Right hindlimb (tissue), 1 donor: ENCODE measurements around the gene CSF2RB.

Experiments
- DNase-seq: peaks from one replicate; pipeline ENCODE4 v3.0.0-alpha.2; 2018

Gene CSF2RB

DNA sequence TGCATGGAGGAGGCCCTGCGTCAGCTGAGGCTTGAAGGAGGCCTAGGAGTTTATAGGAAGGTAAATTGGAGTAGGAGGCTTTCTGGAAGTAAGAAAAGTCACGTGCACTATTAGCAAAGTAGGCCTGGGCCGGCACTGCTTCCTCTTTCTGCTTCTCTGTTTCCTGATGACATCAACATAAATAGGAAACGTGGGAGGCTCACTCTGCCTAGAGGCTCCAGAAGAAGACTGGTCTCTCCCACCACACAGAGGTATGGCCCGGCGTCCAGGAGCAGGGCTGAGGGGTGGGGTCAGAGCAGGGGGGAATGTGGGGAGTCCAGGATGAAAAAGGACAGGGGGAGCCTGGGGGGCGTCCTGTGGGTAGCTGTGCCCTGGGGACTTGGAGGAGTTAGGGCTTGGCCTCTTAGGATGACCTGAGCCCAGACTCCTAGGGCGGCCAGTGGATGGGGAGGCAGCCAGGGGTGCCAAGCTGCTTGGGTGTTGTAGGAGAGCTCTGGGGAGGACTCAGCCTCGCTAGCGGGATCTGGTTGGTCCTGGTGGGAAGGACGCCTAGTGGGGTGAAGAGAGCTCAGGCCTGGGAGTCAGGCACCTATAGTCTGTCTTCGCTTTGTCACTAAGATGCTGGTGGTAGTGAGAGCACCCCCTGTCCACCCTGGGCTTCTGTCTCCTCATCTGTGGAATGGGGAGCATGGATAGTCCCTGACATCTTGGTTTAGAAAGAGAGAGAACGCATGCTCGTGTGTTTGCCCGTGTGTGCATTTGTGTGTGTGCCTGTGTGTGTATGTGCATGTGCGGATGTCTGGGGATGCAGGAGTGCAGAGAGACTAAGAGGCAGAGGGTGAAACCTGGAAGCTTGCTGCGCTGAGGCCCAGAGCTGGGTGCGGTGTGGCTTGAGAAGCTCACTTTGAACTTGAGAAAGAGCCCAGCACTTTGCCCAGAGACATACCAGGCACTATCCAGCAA lies at the start of gene CSF2RB:
Gene CSF2RB, plus strand, starts transcription at position 202 of the 963 bp plus-strand sequence. CDS start 8,580 bp downstream, outside the sequence.
- no peak for DNase-seq

DNA sequence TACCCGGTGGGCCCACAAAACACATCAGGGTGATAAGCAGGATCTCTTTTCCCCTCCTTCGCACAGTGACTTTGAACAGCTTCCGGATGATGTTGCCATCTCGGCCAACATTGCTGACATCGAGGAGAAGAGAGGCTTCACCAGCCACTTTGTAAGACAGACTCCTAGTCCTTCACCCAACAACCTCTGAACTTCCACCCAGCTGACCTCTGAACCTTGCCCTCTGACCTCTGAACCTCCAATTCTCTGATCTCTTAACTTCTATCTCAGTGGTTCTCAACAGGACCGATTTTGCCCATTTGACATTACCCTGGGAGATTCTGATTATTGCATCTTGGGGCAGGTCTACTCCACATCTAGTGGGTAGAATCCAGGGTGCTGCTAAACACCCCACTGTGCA lies 49.4 kb upstream of the CSF2RB start:
- no peak for DNase-seq

DNA sequence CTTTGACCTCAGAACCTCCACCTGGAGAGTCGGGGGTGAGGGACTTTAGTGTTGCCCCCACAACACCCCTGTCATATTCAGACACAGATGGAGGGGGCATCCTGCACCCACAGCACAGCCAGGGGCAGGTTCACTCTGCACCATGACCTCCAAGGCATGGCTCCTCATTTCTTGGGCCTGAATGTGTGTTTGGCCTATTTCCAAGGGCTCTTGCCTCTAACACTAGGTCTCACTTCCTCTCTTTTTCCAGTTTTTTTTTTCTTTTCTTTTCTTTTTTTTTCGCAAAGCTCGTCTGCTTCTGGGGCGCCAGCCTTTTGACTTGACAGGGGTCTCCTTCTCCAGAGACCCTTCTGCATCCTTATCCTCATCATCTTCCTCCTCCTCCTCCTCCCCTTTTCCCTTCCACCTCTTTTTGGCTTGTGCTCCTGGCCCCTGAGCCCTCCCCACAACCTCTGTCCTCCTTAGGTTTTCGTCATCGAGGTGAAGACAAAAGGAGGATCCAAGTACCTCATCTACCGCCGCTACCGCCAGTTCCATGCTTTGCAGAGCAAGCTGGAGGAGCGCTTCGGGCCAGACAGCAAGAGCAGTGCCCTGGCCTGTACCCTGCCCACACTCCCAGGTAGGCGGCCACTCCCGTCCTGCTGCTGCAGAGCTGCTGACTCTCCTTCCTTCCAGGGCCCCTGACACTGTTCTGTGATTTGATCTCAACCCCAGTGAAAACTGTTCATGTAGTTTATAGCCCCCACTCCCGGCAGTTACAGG lies 48.8 kb upstream of the CSF2RB start:
- DNase-seq: no peak

DNA sequence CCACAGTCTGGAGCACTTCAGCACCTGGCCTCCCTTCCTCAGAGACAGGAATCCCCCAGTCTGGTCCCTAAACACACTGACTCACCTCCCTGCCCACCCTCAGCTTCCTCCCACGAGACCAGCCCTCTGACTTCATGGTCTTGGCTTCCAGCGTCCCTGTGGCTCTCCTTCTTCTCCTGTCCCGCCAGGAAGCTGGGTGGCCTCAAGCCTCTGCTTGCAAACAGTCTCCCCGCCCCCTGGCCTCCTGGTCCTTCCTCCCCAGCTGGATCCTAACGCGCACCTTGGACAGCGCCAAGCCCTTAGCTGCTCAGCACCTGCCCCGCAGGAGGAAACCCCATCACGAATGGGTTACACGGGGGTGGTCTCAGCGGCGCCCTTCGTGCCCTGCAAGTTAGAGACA lies 48.1 kb upstream of the CSF2RB start:
- no peak for DNase-seq

DNA sequence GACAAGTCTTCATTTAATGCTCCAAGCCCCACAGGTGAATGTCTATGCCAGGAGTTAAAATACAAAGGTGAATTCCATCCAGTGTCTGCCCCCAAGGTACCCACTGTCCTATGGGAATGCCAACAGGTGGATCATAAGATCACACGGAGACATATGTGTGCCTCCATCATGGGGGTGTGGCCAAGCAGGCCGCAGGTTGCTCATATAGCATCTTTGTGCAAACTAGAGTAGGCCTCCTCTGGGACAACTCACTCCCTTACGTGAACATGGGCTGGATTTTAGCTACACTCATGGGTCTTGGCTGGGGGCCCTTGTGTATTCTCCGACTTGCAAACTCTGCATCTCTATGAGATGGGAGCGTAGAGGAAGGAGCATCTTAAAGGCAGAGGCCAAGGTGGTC lies 45.7 kb upstream of the CSF2RB start:
- DNase-seq: no peak

DNA sequence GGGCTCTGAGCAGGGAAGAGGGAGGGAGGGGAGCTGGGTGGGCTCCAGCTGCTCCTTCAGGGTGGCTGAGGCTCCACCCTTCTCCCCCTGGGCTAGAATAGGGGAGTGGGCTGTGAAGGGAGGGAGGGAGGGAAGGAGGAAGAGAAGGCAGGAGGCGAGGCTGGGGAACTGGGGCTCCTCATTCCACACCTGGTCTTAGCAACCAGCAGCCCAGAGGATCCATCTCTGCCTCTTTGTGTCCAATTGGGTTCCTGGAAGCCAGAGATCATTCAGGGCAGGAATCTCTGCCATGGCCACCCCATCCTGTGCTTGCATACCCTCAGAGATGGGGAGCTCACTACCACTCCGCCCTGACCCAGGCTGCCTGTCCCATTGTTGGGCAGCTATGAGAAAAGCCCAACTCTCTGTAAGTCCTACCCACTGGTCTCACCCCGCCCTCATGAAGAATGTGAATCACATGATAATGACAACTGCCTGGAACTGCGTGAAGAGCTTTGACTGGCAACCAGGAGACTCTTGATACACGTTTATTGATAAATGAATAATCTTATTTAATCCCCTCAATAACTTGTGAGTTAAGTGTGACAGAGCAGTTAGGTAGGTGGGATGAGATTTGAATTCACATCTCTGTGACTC lies 44.8 kb upstream of the CSF2RB start:
- no peak for DNase-seq

DNA sequence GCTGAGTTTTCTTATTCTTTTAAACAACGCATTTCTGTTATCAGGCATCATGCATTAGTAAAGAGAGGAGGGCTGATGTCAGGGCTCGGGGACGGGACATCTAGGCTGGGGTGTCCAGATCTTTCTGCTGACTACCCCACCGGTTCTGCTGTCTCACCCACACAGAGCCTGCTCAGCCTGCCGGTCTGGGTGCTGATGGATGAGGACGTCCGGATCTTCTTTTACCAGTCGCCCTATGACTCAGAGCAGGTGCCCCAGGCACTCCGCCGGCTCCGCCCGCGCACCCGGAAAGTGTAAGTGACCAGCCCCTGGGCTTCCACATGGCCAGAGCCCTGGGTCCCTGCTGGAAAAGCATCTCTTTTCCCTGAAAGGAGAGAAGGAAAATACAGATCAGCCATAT lies 43.2 kb upstream of the CSF2RB start:
- DNase-seq: no peak

DNA sequence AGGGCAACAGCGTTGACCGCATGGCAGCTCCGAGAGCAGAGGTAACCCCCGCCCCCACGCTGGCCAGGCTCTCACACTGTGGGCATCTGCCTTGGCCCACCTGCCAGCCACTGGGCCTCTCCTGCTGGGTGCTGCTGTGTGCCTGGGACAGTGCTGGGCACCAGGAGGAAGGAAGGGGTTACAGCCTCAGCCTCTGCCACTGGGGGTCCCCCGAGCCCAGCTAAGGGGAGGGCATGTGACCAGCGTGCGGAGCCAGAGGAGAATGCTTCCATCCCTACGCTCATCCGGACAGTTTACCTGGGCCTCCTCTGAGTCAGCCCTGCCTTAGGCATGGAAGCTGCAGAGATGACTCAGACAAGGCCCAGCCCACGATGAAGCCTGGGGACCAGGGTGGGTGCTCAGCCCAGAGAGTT lies 41.8 kb upstream of the CSF2RB start:
- no peak for DNase-seq

DNA sequence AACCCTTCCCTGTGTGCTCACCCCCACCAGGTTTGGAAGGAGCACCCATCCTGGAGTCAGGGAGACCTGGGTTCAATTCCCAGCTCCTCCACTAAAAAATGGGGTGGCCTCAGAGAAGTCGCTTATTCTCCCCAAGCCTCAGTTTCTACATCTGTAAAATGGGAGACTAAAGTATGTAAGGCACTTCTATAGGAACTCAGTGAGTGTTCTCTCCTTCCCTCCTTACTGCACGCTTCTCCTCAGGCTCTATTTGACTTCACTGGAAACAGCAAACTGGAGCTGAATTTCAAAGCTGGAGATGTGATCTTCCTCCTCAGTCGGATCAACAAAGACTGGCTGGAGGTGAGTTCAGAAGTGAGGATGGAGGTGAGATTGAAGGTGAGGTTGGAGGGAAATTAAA lies 41.3 kb upstream of the CSF2RB start:
- no peak for DNase-seq

DNA sequence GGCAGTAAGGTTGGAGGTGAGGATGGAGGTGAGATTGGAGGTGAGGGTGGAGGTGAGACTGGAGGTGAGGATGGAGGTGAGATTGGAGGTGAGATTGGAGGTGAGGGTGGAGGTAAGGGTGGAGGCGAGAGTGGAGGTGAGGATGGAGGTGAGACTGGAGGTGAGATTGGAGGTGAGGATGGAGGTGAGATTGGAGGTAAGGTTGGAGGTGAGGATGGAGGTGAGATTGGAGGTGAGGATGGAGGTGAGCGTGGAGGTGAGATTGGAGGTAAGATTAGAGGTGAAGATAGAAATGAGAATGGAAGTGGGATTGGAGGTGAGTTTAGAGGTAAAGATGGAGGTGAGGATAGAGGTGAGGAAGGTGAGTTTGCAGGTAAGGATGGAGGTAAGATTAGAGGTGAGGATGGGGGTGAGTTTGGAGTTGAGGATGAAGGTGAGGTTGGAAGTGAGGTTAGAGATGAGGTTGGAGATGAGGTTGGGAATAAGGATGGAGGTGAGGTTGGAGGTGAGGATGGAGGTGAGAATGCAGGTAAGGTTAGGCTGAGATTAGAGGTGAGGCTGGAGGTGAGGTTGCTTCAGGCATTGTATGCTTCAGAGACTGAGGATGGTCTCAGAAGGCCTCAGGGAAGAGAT lies 40.4 kb upstream of the CSF2RB start:
- no peak for DNase-seq

DNA sequence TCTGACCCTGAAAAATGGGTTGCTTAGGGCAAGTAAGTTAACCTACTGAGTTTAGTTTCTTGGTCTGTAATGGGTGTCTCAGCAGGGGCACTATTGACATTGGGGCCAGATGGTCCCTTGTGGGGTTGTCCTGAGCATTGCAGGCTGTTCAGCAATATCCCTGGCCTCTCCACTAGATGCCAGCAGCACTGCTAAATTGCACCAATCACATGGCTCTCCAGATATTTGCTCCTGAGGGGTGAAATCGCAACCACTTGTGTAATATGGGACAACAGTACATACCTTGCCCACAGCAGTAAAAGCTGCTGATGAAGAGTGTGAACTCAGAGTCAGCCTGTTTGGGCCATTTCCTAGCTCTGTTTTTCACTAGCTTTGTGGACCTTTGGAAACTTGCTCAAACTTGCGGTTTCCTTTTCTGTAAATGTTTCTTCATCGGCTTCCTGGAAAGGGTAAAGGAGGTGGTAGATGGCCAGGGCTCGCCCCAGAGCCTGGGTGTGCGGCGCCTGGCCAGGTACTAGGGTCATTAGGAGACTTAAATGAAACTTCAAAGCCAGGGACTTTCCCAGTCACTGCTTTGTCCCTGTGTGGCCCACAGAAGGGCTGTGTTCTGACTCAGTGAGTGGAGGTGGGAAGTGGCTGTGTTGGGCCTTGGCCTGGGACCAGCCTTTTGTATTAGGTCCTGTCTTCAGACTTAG lies 39.7 kb upstream of the CSF2RB start:
- peak; percentile 32 for DNase-seq

DNA sequence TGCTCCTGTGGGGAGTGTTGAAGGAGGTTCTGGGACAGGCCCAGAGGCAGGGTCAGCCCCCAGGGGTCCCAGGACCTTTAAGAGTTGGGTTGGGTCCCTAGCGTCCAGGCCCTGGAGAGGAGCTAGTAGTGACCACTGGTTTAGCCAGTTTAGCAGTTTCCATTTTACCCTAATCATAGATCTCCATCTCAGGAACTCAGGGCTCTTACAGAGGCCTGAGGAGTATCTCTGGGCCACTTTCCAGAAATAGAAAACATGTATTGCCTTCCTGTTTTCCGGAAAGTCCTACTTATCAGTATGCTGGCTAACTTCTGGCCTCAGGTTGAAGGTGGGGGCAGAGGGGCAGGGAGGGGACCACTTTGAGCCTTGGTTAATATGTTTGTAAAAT lies 39.1 kb upstream of the CSF2RB start:
- no peak for DNase-seq

DNA sequence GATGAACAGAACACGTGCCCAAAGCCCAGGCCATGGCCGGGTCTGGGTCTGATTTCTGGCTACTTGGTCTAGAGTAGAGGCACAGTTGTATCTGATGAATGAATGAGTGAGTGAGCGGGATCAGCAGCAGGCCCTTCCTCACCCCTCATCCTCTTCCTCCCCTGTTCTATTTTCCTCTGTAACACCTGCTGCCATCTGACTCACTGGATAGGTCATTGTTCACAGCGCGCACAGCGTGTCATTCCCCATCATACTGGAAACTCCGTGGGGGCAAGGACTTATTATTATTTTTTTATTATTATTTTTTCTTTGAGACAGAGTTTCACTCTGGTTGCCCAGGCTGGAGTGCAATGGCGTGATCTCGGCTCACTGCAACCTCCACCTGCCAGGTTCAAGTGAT lies 38.7 kb upstream of the CSF2RB start:
- no peak for DNase-seq

DNA sequence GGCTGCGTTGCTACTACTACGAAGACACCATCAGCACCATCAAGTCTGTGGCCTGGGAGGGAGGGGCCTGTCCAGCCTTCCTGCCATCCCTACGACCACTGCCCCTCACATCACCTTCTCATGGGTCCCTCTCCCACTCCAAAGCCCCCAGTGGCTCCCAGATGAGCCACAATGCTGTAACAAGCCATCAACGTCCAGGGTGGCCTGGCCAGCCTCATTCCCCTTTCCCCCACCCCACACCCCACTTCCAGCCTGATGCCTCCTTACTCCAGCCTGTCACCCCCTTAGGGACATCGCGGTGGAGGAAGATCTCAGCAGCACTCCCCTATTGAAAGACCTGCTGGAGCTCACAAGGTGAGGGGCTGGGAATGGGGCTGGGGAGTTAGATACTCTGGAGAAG lies 37.7 kb upstream of the CSF2RB start:
- DNase-seq: no peak

DNA sequence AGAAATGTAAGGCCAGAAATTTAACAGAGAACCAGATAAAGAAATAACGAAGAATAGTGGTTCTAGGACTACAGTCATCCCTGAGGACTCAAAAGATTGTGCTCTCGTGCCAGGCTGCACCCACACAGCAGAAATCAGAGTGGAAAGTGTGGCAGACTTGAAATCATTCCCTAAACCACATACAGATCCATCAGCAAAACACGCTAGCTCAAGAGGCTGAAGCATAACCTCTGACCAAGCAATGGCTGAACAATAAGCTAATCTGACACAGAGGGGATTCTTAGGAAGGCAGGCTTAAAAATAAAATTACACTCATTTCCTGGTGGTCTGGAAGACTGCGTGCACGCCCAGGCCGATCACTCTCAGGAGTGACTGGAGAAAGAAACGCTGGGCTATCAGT lies 33.7 kb upstream of the CSF2RB start:
- no peak for DNase-seq

DNA sequence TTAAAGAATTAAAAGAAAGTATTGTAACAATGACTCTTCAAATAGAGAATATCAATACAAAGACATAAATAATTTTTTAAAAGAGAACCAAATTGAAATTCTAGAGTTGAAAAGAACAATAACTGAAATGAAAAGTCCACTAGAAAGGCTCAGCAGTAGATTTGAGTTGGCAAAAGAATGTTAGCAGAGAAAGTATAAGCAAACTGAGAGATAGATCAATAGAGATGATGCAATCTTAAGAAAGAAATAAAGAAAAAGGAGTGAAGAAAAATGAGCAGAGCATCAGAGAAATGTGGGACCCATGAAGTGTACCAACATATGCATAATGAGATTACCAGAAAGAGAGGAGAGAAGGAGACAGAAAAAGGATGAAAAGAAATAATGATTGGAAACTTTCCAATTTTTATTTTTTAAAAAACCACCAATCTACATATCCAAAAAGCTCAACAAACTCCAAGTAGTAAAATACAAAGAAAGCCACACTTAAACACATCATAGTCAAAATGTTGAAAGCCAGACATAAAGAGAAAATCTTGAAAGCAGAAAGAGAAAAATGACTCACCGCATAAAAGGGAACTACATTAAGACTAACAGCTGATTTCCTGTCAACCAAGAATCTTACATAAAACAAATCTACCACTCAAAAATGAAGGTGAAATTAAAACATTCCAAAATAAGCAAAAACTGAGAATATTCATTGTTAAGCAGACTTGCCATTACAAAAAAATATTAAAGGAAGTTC lies 31.8 kb upstream of the CSF2RB start:
- DNase-seq: no peak

DNA sequence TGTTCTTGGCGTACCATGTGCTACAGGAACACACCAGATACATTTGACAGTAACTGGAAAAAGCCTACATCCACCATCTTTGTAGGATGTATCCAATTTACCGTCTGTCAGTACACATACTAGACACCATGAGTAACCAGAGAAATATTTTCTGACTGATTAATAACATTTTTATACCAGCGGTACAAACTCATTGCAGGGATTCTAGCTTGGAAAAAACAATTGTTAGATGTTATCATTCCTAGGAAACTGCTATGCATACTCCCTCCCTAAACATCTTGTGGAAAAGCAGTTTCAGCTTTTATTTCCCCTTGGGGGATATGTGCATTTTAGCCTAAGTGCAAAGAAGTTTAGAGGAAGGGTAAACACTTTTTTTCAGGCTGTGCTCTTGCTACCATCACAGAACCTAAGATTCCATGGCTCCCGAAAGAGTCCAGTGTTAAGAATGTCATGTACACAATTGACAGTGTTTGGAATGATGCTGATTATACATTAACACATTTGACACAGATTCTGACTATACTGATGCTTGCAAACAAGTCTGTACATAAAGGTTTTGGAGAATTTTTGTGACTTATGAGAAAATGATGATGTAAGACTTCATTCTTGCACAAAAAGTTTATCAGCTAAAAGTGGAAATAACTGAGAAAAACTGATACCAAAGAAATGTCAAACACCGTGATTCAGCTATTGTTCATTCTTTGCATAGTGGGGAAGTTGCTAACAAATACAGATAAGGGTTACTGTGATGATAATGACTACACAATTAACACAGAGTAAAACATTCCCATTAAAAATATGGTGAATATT lies 28.9 kb upstream of the CSF2RB start:
- DNase-seq: no peak

DNA sequence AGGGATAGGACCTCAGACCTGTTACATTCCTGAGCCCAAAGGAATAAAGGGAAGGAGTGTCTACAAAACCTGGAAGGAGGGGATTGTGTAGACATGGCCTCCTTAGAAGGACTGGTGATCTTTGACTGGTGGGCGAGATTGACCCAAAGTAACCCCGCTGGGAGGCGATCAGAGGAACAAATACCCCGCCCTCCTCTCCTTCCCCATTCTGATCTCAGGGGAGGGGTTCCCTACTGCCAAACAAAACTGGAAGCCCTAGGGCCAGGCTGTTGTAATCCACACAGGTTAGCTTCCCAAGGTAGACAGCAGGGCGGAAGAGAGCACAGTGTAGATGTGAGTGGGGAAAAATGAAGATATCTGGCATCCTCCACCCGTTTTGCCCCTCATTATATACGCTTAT lies 28.0 kb upstream of the CSF2RB start:
- DNase-seq: no peak

DNA sequence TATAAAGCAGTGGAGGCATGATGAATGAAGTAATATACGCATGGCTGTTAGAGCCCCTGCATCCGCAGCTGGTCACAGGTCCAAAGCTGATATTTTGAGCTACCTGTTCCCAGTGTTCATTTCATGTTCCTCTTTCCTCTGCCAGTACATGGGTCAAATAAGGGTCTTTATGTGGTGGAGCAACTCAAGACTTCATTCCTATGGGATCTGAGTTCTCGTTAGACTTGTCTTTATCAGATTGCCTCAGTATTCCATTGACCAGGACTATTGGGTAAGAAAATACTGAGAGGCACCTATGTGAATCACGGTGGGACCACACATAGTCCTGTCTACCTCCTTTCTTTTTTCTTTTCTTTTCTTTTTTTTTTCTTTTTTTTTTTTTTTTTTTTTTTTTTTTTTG lies 27.4 kb upstream of the CSF2RB start:
- DNase-seq: no peak

DNA sequence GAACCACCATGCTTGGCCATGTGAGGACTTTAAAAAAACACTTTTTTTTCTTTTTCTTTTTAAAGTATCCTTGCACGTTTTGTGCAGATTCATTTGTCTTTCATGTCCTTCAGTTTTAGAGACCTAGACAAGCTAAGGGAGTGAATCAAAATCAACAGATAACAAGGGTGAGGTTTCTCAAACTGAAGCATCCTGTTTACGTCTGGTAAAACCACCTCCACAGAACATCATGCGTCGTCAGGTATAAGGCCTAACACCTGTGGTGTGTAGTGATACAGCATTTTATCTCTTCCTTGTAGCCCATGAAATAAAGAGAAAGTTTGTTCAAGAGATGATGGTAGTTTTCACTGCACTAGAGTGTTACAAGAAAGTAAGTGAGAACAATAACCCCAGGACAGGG lies 26.3 kb upstream of the CSF2RB start:
- no peak for DNase-seq

DNA sequence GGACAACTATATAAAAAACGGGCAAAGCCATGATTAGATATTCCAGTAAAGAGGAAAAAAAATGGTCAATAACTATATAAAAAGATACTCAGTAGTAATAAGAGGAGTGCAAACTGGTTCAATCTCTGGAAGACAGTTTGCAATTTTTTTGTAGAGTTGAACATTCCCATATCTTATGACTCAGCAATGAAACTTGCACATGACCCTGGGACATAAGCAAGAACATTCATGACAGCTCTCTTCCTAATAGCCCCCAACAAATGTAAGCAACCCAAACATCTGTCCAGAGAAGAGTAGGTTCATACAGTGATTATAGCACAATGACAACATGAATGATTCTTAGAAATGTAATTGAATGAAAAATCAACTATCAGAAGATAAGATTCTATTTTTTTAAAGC lies 21.8 kb upstream of the CSF2RB start:
- DNase-seq: no peak
